Adrenal gland (tissue), 5 donors: ENCODE results near the gene RUNX1.

Source experiments
- POLR2A ChIP-seq, 2 donors: fragments of 450-650 bp; IDR thresholded peaks; one replicate each; pipeline ENCODE4 v1.6.1; 2017; ENCODE audit warnings: antibody characterized with exemption in 2 of 2, mild to moderate bottlenecking in 2 of 2, moderate library complexity in 1 of 2
- TF ChIP-seq, protein P1 (sequence below), 6 experiments: fragments of 450-650 bp in 4 of 6; fragments of 200-600 bp in 2 of 6; sonication (generic) in 1 of 6; IDR thresholded peaks; 1 replicate in 5 of 6; 2 replicates in 1 of 6; pipeline versions ENCODE4 v1.5.1 to v1.8.0; 2016 to 2021; ENCODE audit warnings: antibody characterized with exemption in 6 of 6, mild to moderate bottlenecking in 2 of 6, moderate library complexity in 1 of 6
- donor health status: DM: no; HTN: no; CAD: no.

DNA sequence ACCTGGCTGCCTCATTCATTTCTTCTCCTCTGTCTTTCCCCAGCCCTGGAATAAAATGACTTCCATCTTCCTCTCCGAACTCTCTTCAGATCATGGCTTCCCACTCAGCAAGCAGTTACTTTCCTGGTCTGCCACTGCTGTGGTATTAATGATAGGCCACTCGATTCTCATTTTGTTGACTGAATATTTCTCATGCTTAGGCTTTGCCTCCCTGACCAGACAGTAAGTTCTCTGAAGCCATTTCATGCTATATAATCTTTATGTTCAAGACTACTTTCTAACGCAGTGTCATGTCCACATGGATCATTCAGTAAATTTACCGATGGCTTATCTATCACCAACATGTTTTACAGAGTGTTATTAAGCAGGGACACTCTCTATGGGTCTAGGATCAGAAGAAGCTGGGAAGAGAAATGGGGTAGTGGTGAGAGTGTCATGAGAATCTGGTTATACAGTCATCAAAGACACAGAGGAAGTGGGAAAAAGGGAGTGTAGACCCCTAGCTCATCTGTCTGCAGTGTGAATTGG, 20.6 kb downstream of the RUNX1 start:
- TF ChIP-seq, protein P1, sequence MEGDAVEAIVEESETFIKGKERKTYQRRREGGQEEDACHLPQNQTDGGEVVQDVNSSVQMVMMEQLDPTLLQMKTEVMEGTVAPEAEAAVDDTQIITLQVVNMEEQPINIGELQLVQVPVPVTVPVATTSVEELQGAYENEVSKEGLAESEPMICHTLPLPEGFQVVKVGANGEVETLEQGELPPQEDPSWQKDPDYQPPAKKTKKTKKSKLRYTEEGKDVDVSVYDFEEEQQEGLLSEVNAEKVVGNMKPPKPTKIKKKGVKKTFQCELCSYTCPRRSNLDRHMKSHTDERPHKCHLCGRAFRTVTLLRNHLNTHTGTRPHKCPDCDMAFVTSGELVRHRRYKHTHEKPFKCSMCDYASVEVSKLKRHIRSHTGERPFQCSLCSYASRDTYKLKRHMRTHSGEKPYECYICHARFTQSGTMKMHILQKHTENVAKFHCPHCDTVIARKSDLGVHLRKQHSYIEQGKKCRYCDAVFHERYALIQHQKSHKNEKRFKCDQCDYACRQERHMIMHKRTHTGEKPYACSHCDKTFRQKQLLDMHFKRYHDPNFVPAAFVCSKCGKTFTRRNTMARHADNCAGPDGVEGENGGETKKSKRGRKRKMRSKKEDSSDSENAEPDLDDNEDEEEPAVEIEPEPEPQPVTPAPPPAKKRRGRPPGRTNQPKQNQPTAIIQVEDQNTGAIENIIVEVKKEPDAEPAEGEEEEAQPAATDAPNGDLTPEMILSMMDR (IDR thresholded peaks at IDR 0.05), result no peak
- no peak for TF ChIP-seq POLR2A (IDR thresholded peaks at IDR 0.05)
